Stimulated activated CD8-positive, alpha-beta memory T cell treated with anti-CD3 and anti-CD28 coated beads, Interleukin-7, amount 100 ng/mL, for 48 hours (primary cell): ENCODE results near the gene CD59.
"Not testable (repeated sequence)": the region's sequence is repeated elsewhere in the genome, so short reads cannot be mapped to it uniquely, and the experiment has no call there.

Source experiments
- DNase-seq, 2 donors: peaks; one replicate each; pipeline ENCODE4 v3.0.0-alpha.2; 2020; ENCODE audit warnings: low read depth in 1 of 2; ENCODE audit errors: extremely low read depth in 1 of 2

CD59 gene

DNA sequence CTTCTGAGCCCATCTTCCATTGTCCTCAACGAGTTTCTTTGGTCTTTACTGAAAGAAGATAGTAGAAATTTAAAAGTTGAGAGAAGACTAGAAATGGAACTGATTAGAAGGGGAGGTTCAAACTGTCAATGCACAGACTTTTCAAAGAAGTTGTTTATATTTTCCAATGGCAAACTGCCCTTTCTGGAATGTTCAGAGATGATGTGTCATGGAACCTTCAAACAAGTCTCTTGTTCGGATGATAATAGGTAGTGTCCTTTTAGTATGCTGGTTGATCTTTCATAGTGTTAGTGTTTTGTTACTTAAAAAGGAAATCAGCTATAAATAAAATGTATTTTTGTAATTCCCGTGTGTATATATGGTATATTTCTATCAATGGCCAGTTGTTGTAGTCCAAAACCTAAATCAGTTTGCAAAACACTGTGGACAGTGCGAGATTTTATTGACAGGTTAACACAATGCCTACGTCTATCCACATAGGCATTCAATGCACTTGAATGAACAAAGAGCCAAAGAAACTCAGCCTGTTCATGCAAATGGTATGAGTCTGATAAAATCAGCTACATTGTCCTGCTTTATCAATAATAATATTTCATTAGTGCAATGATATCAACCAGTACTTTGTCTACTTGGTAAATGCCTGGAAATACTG is 66.5 kb downstream of the CD59 start:
- DNase-seq = no peak

GRCh38 chr11:33668951-33669596 is 67.1 kb downstream of the CD59 start:
- no peak for DNase-seq

DNA sequence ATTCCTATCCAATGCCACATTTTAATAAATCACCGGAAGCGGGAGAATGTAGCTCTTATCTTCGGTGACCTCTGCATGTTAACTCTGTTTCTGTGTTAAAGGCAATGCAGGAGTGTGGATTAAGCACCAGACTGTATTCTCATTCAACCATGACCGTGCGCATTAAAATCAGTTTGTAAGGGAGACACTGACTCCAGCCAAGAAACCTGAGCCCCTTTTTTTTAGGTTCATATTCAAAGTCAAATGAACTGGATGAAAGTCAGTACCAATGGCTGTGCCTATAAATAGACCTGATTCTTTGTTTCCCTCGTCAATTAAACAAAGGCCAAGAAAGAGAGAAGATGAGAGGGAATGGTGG is 67.8 kb downstream of the CD59 start:
- no peak for DNase-seq

GRCh38 chr11:33667819-33668467 is 68.3 kb downstream of the CD59 start:
- DNase-seq = no peak

DNA sequence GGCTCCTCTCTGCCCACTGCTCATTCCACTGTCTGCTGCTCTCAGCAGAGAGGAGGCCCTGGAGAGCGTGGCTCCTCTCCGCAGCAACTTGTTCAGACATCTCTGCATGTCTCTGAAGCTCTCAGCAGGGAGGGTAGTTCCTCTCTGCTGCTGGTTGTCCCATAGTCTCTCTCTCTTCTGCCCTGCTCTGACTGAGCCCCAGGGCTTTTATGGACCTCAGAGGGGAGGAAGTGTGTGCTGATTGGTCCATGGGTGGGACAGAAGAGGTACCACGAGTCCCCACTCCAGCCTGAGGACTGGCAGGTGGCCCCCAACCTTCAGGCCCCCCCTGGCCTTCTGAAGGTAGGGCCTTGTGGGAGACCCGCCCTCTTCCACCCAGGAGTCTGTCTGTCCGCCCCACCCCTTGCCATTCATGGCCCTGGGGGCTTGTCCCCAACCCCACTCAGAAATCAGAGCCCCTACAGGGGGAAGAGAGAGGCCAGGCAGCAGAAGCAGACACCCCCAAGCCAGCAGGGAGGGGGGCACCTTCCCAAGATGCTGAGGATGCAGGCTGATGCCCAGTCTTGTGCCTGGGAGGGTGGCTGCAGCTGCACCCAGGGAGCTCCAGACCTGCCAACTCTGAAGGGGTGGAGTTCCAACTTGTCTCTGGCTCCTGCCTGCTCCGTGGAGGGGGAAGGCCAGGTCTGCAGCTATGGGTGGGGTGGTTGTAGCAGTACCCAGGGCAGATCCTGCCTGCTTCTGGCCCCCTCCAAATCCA is 70.7 kb downstream of the CD59 start:
- no peak for DNase-seq

DNA sequence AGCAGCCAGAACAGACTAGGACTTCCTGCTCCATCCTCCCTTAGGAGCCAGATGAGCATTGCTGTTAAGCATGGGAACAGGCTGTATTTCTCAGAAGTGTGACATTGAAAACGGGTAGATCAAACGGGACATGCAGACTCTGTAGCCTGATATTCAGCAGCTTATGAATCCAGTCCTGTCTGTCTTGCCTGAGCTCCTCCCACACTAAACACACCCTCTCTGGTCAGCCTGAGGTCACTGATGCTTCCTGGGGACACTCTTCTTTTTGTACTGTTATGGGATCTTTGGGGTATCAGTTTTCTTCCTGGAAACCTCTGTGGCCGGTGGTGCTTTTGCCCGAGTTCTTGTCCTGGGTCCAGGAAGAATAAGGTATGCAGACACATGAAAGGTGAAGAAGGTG is 71.4 kb downstream of the CD59 start:
- no peak for DNase-seq

DNA sequence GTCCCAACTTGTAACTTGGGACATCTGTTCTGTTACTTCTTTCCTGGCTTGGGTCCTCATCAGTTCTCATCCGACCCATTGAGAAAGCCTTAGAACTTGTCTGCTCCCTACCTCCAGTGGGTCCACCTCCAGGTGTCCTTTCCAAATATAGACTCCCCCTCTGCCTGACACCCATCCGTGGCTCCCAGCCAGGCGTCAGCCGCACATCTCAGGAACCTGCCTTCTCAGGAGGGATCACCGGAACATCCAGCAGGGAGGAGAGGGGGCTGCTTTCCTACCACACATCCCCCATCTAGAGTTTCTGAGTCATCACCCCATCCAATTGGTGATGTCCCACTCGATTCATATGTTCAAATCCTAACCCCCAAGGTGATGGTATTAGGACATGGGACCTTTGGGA is 72.1 kb downstream of the CD59 start:
- DNase-seq = no peak

DNA sequence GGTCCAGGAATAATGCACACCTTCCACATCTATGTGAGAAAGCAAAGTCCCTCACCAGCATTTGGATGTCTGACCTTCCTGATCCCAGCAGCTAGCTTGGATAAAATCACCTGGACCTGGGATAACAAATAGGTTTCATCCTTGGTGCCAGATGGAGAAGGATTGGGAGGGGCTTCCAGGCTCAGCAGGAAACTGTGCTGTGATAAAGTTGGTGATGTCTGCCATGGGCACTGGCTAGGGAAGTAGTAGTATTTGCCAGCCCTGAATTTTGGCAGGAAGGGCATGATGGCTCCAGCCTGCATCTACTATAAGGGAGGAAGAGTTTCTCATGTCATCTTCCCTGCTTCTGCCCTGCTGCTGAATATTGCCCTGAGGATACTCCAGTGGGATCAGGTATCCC is 73.1 kb downstream of the CD59 start:
- no peak for DNase-seq

GRCh38 chr11:33661526-33661925 is 74.7 kb downstream of the CD59 start:
- not testable (repeated sequence) for DNase-seq

DNA sequence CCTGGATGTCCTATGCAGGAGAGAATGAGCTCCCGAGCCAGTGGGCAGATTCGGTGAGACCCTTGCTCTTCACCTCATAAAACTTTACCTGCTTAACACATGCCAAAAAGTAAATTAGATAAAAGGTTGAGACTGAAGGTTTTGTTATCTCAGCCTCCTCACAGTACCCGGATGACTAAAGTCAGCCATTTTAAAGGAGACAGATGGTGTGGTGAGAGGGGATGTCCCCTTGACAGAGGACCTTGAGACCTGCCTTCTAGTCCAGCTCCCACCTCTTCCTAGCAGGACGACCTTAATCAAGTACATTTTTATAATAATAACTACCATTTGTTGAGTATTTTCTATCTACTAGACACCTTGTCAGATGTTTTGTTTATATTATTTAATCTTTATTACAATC is 75.3 kb downstream of the CD59 start:
- DNase-seq = no peak

- no peak for DNase-seq
Measured at GRCh38 chr11:33659370-33660139, 76.7 kb downstream of the CD59 start.

DNA sequence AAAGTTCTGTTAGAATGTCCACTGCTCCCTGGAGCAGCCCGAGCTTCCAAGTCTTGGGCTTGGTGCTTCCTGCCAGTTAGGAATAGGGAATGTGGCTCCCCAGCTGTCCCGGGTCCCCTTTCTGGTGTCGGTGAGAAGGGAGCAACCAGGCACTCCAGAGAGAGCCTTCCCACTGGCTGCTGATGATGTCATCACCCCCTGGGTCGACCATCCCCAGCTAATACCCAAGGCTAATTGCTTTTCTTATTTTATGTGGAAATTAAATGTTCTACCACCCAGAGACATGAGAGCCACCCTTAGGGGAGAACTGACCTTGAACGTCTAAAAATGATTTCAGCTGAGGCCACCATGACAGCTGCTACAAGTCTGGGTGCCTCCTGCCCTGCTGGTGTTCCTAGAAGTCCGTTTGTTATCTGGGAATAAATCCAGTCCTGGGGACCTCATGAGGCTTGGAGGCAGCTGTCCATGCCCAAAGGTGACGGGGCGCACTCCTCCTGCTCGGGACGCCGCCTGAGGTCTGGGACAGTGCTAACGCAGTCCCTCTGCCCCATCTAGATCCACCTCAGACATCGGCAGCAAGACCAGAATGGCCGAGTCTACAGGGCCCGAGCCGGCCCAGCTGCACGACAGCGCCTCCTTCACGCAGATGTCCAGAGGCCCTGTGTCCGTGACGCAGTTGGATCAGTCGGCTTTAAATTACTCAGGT is 77.9 kb downstream of the CD59 start:
- DNase-seq = no peak

DNA sequence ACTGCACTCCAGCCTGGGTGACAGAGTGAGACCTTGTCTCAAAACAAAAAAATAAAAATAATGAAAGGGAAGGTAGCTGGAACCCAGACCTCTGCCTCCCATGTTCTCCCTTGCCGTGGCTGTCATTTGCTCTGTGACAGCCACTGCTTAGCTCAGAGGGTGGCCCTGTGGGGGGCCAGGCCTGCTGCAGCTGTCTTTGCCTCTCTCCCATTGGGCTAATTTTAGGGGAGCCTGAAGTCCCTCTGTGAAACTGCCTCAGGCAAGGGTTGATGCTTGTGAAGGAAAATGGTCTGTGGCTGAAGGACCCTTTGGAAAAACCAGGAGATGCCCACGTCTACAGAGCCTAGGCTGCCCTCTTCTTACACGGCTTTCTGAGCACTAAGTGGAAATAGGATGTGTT is 78.5 kb downstream of the CD59 start:
- no peak for DNase-seq

- DNase-seq = no peak
Measured at GRCh38 chr11:33656768-33657167, 79.5 kb downstream of the CD59 start.

GRCh38 chr11:33655842-33656600 is 80.2 kb downstream of the CD59 start:
- DNase-seq = no peak

GRCh38 chr11:33654594-33654993 is 81.6 kb downstream of the CD59 start:
- no peak for DNase-seq
